HEK293 (cell line): ENCODE data around the gene CFAP65.

Experiments
- CTCF ChIA-PET: fragments of 350-600 bp; formaldehyde crosslinking; extraction: SDS; loops from one replicate; lab custom pipeline; 2021; ENCODE audit warnings: antibody characterized with exemption; lab: Yijun Ruan, JAX
- POLR2A ChIA-PET: fragments of 300-600 bp; formaldehyde crosslinking; extraction: SDS; loops from one replicate; lab custom pipeline; 2020; ENCODE audit warnings: antibody characterized with exemption, inconsistent platforms; lab: Yijun Ruan, JAX
- H3K27ac ChIP-seq: fragments of 200-500 bp; sonication (Bioruptor generic); 2 replicates; pipeline ENCODE4 v1.5.1; 2014; ENCODE audit warnings: low read depth, low read length, control low read depth, inconsistent platforms; ENCODE audit errors: extremely low read depth
- H3K36me3 ChIP-seq, 2 experiments: fragments of 200-500 bp in 1 of 2; sonication (Bioruptor generic) in 1 of 2; 1 replicate in 1 of 2; 2 replicates in 1 of 2; pipeline ENCODE4 v1.5.1; 2014 to 2017; ENCODE audit warnings: inconsistent platforms in 2 of 2, low read length in 2 of 2; ENCODE audit not compliant: control insufficient read depth in 2 of 2, insufficient read depth in 1 of 2
- H3K4me1 ChIP-seq: fragments of 200-500 bp; sonication (Bioruptor generic); 2 replicates; pipeline ENCODE4 v1.5.1; 2014; ENCODE audit warnings: mild to moderate bottlenecking, low read length, inconsistent platforms; ENCODE audit not compliant: control insufficient read depth, insufficient read depth
- H3K4me3 ChIP-seq: 2 replicates; pipeline ENCODE4 v1.5.1; 2011; ENCODE audit warnings: low read depth, mild to moderate bottlenecking, control low read depth, low read length, moderate library complexity
- H3K9me3 ChIP-seq: fragments of 200-500 bp; sonication (Bioruptor generic); 2 replicates; pipeline ENCODE4 v1.5.1; 2014; ENCODE audit warnings: low read depth, low read length, inconsistent platforms; ENCODE audit not compliant: control insufficient read depth, insufficient read depth
- PRDM10 ChIP-seq: fragments of 450-650 bp; formaldehyde crosslinking; IDR thresholded peaks from 2 replicates; pipeline ENCODE4 v1.5.1; 2016; ENCODE audit warnings: missing biosample characterization, missing genetic modification characterization
- PRDM6 ChIP-seq: fragments of 450-650 bp; formaldehyde crosslinking; IDR thresholded peaks from 2 replicates; pipeline ENCODE4 v1.5.1; 2017; ENCODE audit warnings: missing biosample characterization, missing genetic modification characterization
- ZBTB48 ChIP-seq: fragments of 450-650 bp; formaldehyde crosslinking; IDR thresholded peaks from 2 replicates; pipeline ENCODE4 v1.5.1; 2016; ENCODE audit warnings: missing biosample characterization, missing genetic modification characterization
- ZBTB6 ChIP-seq: fragments of 450-650 bp; formaldehyde crosslinking; IDR thresholded peaks from 2 replicates; pipeline ENCODE4 v1.5.1; 2017; ENCODE audit warnings: missing biosample characterization, missing genetic modification characterization
- ZNF292 ChIP-seq: fragments of 450-650 bp; formaldehyde crosslinking; IDR thresholded peaks from 2 replicates; pipeline ENCODE4 v1.5.1; 2016; ENCODE audit warnings: low read depth, missing biosample characterization, missing genetic modification characterization, borderline replicate concordance
- ZNF302 ChIP-seq: fragments of 450-650 bp; formaldehyde crosslinking; IDR thresholded peaks from 2 replicates; pipeline ENCODE4 v1.5.1; 2016; ENCODE audit warnings: missing biosample characterization, missing genetic modification characterization, low read depth
- ZNF350 ChIP-seq: fragments of 450-650 bp; formaldehyde crosslinking; IDR thresholded peaks from 2 replicates; pipeline ENCODE4 v1.5.0; 2017; ENCODE audit warnings: missing biosample characterization, mild to moderate bottlenecking, missing genetic modification characterization
- ZNF366 ChIP-seq: fragments of 450-650 bp; formaldehyde crosslinking; conservative IDR thresholded peaks from 2 replicates; pipeline ENCODE4 v1.5.1; 2016; ENCODE audit warnings: missing biosample characterization, missing genetic modification characterization
- ZNF37A ChIP-seq: fragments of 450-650 bp; IDR thresholded peaks from 2 replicates; pipeline ENCODE4 v1.5.1; 2018; ENCODE audit warnings: missing biosample characterization, missing genetic modification characterization
- ZNF473 ChIP-seq: fragments of 450-650 bp; formaldehyde crosslinking; IDR thresholded peaks from 2 replicates; pipeline ENCODE4 v1.5.1; 2017; ENCODE audit warnings: missing biosample characterization, missing genetic modification characterization
- ZNF629 ChIP-seq: fragments of 450-650 bp; formaldehyde crosslinking; IDR thresholded peaks from 2 replicates; pipeline ENCODE4 v1.5.1; 2017; ENCODE audit warnings: missing biosample characterization, missing genetic modification characterization
- ZNF677 ChIP-seq: fragments of 450-650 bp; IDR thresholded peaks from 2 replicates; pipeline ENCODE4 v1.5.0; 2018; ENCODE audit warnings: missing biosample characterization, mild to moderate bottlenecking, missing genetic modification characterization, moderate library complexity
- ZNF692 ChIP-seq: fragments of 450-650 bp; formaldehyde crosslinking; IDR thresholded peaks from 2 replicates; pipeline ENCODE4 v1.5.1; 2016; ENCODE audit warnings: missing biosample characterization, missing genetic modification characterization
- ZNF747 ChIP-seq: fragments of 450-650 bp; formaldehyde crosslinking; IDR thresholded peaks from 2 replicates; pipeline ENCODE4 v1.5.1; 2016; ENCODE audit warnings: missing biosample characterization, missing genetic modification characterization

CFAP65 gene

GRCh38 chr2:219021591-219021990 is 19.7 kb downstream of the CFAP65 start:
- ChIA-PET POLR2A (no interaction called here), CTCF (interaction anchor here (0.6 to 4.0 kb wide), 4 partner anchors 9 to 120 kb away, joined by 3 to 18 read pairs (median 4); no protein-coding TSS in a partner anchor)
- no peaks in the 10 kb centered on the region for H3K36me3 ChIP-seq
- TF ChIP-seq ZNF692 (tag by site-specific recombination): no peak
- no peak for TF ChIP-seq ZBTB48 (tag by site-specific recombination)
- TF ChIP-seq ZNF366 (tag by site-specific recombination): no peak
- no peak for TF ChIP-seq ZNF677 (tag by site-specific recombination)
- no peak for TF ChIP-seq PRDM10
- no peak for TF ChIP-seq ZNF292
- no peak for TF ChIP-seq ZNF747
- no peak for TF ChIP-seq ZNF350 (tag by site-specific recombination)
- no peak for TF ChIP-seq ZNF302
- no peak for TF ChIP-seq ZNF473 (tag by site-specific recombination)
- H3K4me3 ChIP-seq: no peak overlapping the region
- no peaks in the 10 kb centered on the region for H3K4me1 ChIP-seq
- H3K9me3 ChIP-seq: no peaks in the 10 kb centered on the region
- no peak overlapping the region for H3K27ac ChIP-seq

- CTCF ChIA-PET: interaction anchor here (0.6 to 4.0 kb wide), 7 partner anchors 9 to 105 kb away, joined by 3 to 18 read pairs (median 3); no protein-coding TSS in a partner anchor
- Histone ChIP-seq H3K27ac (no peak overlapping the region), H3K4me3 (no peak overlapping the region), H3K9me3 (no peaks in the 10 kb centered on the region), H3K36me3 (no peaks in the 10 kb centered on the region), H3K4me1 (no peaks in the 10 kb centered on the region)
- POLR2A ChIA-PET: interaction anchor here (1.1 kb wide), 1 partner anchor 186 kb away, joined by 3 read pairs; the partner anchor contains the start of gene ZFAND2B
- TF ChIP-seq PRDM6 (tag by site-specific recombination) (no peak), ZNF629 (no peak), ZBTB6 (tag by site-specific recombination) (peak; percentile 61; the same call in 1 of the 2 replicates), ZNF37A (no peak)
Observed at GRCh38 chr2:219020604-219021365, 20.5 kb downstream of the CFAP65 start.
